GM19043 (cell line): ENCODE measurements around the gene NFILZ.

Experiments used
- ATAC-seq: cut with Tn5 transposase; IDR thresholded peaks from one replicate; pipeline ENCODE4 v1.9.1; 2021; ENCODE audit warnings: low read depth; ENCODE audit not compliant: unreplicated experiment

Gene NFILZ

GRCh38 chr19:8640402-8641004 is 10.1 kb downstream of the NFILZ start:
- no peak for ATAC-seq

- ATAC-seq = no peak
These were observed 10.9 kb downstream of the NFILZ start for GRCh38 chr19:8641221-8641907.

- ATAC-seq = no peak
These were observed 11.6 kb downstream of the NFILZ start for GRCh38 chr19:8641908-8642547.

- no peak for ATAC-seq
These were observed 12.1 kb downstream of the NFILZ start for GRCh38 chr19:8642561-8642960.

- no peak for ATAC-seq
These were observed 13.6 kb downstream of the NFILZ start for GRCh38 chr19:8643860-8644653.

- no peak for ATAC-seq
These were observed 17.8 kb downstream of the NFILZ start for GRCh38 chr19:8648240-8648639.

- ATAC-seq = no peak
These were observed 24.3 kb downstream of the NFILZ start for GRCh38 chr19:8654591-8655339.

GRCh38 chr19:8655340-8655709 is 24.9 kb downstream of the NFILZ start:
- ATAC-seq = no peak

GRCh38 chr19:8657869-8658268 is 27.4 kb downstream of the NFILZ start:
- no peak for ATAC-seq

- ATAC-seq = no peak
These were observed 29.5 kb downstream of the NFILZ start for GRCh38 chr19:8659905-8660304.

GRCh38 chr19:8662263-8662662 is 31.8 kb downstream of the NFILZ start:
- ATAC-seq = no peak

GRCh38 chr19:8663920-8664670 is 33.7 kb downstream of the NFILZ start:
- no peak for ATAC-seq

- ATAC-seq = no peak
These were observed 34.2 kb downstream of the NFILZ start for GRCh38 chr19:8664671-8665057.

GRCh38 chr19:8665468-8666213 is 35.2 kb downstream of the NFILZ start:
- ATAC-seq = no peak

- no peak for ATAC-seq
These were observed 36.5 kb downstream of the NFILZ start for GRCh38 chr19:8666814-8667405.

GRCh38 chr19:8673276-8673891 is 43.0 kb downstream of the NFILZ start:
- ATAC-seq = no peak

GRCh38 chr19:8675066-8675465 is 44.6 kb downstream of the NFILZ start:
- ATAC-seq = no peak

- ATAC-seq = no peak
These were observed 47.9 kb downstream of the NFILZ start for GRCh38 chr19:8678244-8678807.
